RWPE2 (cell line): Measurements from ENCODE around the gene FHL3.
A peak's percentile ranks its signal among the peaks of the same experiment; 100 is the strongest.

Experiments
- ATAC-seq: fragments of 200-7000 bp; cut with Tn5 transposase; 3 replicates; pipeline ENCODE4 v1.9.1; 2021; ENCODE audit warnings: low read depth
- DNase-seq: peaks from one replicate; pipeline ENCODE4 v3.0.0-alpha.2; 2020; ENCODE audit warnings: low spot score
- H3K27ac ChIP-seq: fragments of 450-650 bp; 2 replicates; pipeline ENCODE4 v1.5.1; 2017; ENCODE audit warnings: mild to moderate bottlenecking; ENCODE audit not compliant: poor library complexity, severe bottlenecking
- H3K27me3 ChIP-seq: fragments of 250-450 bp; sonication (Bioruptor Pico); 2 replicates; pipeline ENCODE4 v1.5.1; 2021; ENCODE audit warnings: mild to moderate bottlenecking, moderate library complexity; ENCODE audit not compliant: insufficient read depth, poor library complexity, severe bottlenecking
- H3K36me3 ChIP-seq: fragments of 250-450 bp; sonication (Bioruptor Pico); 2 replicates; pipeline ENCODE4 v1.5.1; 2020; ENCODE audit warnings: low read depth, mild to moderate bottlenecking, moderate library complexity
- H3K4me1 ChIP-seq: fragments of 250-450 bp; sonication (Bioruptor Pico); 2 replicates; pipeline ENCODE4 v1.5.1; 2021; ENCODE audit warnings: mild to moderate bottlenecking, moderate library complexity; ENCODE audit not compliant: insufficient read depth, poor library complexity, severe bottlenecking
- H3K4me3 ChIP-seq: fragments of 250-450 bp; sonication (Bioruptor Pico); 2 replicates; pipeline ENCODE4 v1.5.1; 2021; ENCODE audit warnings: mild to moderate bottlenecking, moderate library complexity; ENCODE audit not compliant: severe bottlenecking
- H3K9me3 ChIP-seq: fragments of 250-450 bp; sonication (Bioruptor Pico); 2 replicates; pipeline ENCODE4 v1.5.1; 2021; ENCODE audit warnings: mild to moderate bottlenecking, moderate library complexity; ENCODE audit not compliant: severe bottlenecking
- CTCF ChIP-seq: fragments of 450-650 bp; IDR thresholded peaks from one replicate; pipeline ENCODE4 v1.5.1; 2017; ENCODE audit warnings: mild to moderate bottlenecking, moderate library complexity; ENCODE audit not compliant: poor library complexity, severe bottlenecking

The FHL3 gene

GRCh38 chr1:38013227-38013622 lies 7.9 kb upstream of the FHL3 start:
- H3K9me3 ChIP-seq = no peaks in the 10 kb centered on the region
- H3K27me3 ChIP-seq = no peaks in the 10 kb centered on the region
- H3K4me3 ChIP-seq = peak overlapping the region; percentile 75
- no peak for DNase-seq
- H3K27ac ChIP-seq = peak overlapping the region; percentile 57
- peaks cover 11% of the 10 kb centered on the region for H3K4me1 ChIP-seq
- no peak for TF ChIP-seq CTCF
- no peak for ATAC-seq
- peaks cover 44% of the 10 kb centered on the region for H3K36me3 ChIP-seq

GRCh38 chr1:38012363-38013226 lies 7.3 kb upstream of the FHL3 start, which contains the start of gene UTP11:
Gene UTP11 (plus strand): TSS chr1:38012734. CDS start chr1:38012803, 69 bp downstream.
- peaks cover 11% of the 10 kb centered on the region for H3K4me1 ChIP-seq
- no peak for TF ChIP-seq CTCF

GRCh38 chr1:38009841-38010180 lies 4.5 kb upstream of the FHL3 start:
- ATAC-seq (no peak), DNase-seq (no peak)
- Histone ChIP-seq H3K9me3 (no peaks in the 10 kb centered on the region), H3K4me3 (no peak overlapping the region), H3K36me3 (peaks cover 11% of the 10 kb centered on the region; the same call in 1 of the 2 replicates), H3K27ac (peak overlapping the region; percentile 26), H3K27me3 (no peaks in the 10 kb centered on the region), H3K4me1 (peaks cover 11% of the 10 kb centered on the region)
- TF ChIP-seq CTCF = no peak

More at GRCh38 chr1:38012363-38013226, 7.3 kb upstream of the FHL3 start, which contains the start of gene UTP11:
- H3K36me3 ChIP-seq = peaks cover 38% of the 10 kb centered on the region
- H3K27ac ChIP-seq = peak within 1 kb of the TSS; percentile 57
- DNase-seq (peak; percentile 93), ATAC-seq (peak; percentile 95)
- H3K4me3 ChIP-seq = peak within 1 kb of the TSS; percentile 75
- no peaks in the 10 kb centered on the region for H3K9me3 ChIP-seq
- no peaks in the 10 kb centered on the region for H3K27me3 ChIP-seq

DNA sequence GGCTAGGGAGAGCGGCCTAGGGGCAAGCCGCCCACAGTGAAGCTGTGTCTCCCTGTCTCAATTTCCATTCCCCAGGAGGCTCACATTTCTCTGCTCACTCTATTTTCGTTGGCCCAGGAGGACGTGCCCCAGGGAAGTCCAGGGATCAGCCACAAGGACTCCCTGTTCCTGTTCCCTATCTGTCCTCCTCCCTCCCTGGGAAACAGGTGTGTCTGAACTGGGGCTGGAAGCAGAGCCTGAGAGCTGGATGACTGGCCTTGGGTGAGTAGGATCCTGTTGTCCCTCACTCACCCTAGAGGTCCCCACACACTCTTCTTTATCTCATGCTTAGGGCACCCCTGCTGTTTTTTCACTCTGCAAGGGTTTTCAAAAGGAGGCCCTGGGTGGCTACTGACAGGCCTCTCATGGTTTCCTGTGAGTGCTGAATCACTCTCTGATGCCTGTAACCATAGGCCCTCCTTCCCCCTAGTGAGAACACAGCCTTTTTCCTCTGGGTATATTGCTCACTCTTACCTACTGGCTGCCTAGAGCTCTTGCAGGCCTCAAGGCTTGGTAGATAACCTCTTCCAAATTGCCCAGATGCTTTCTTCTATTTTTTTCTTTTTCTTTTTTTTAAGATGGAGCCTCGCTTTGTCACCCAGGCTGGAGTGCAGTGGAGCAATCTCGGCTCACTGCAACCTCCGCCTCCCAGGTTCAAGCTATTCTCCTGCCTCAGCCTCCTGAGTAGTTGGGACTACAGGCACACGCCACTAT lies 4.0 kb upstream of the FHL3 start:
- Histone ChIP-seq H3K27me3 (no peaks in the 10 kb centered on the region), H3K36me3 (peaks cover 5% of the 10 kb centered on the region; the same call in 1 of the 2 replicates), H3K4me3 (no peak overlapping the region), H3K4me1 (peaks cover 11% of the 10 kb centered on the region), H3K9me3 (no peaks in the 10 kb centered on the region), H3K27ac (peak overlapping the region; percentile 26)
- no peak for TF ChIP-seq CTCF
- DNase-seq (no peak), ATAC-seq (peak; percentile 17; the same call in 1 of the 3 replicates)
